H9 (cell line): Measurements from ENCODE around the gene CTSE. TPM values are rescaled to one million over a fixed set of nuclear protein-coding genes. Genes with fewer than 3 reads are reported as not detected.

Experiments used
- DNase-seq: peaks from one replicate; pipeline ENCODE4 v3.0.0-alpha.2; 2017
- H2AFZ ChIP-seq: one replicate; pipeline ENCODE4 v1.6.1; 2013; ENCODE audit warnings: mild to moderate bottlenecking, low read length, control low read depth, moderate library complexity
- H2AK5ac ChIP-seq: 2 replicates; pipeline ENCODE4 v1.6.1; 2013; ENCODE audit warnings: low read length, control low read depth, mixed read lengths; ENCODE audit not compliant: insufficient read length
- H2BK120ac ChIP-seq: one replicate; pipeline ENCODE4 v1.6.1; 2013; ENCODE audit warnings: low read depth, mild to moderate bottlenecking, low read length, control low read depth, inconsistent platforms; ENCODE audit not compliant: poor library complexity, severe bottlenecking
- H2BK12ac ChIP-seq: 2 replicates; pipeline ENCODE4 v1.6.1; 2013; ENCODE audit warnings: low read length, control low read depth, mixed read lengths, low read depth; ENCODE audit not compliant: insufficient read length
- H2BK15ac ChIP-seq: 2 replicates; pipeline ENCODE4 v1.6.1; 2013; ENCODE audit warnings: low read depth, low read length, control low read depth
- H2BK20ac ChIP-seq: one replicate; pipeline ENCODE4 v1.6.1; 2013; ENCODE audit warnings: low read depth, mild to moderate bottlenecking, low read length, control low read depth, inconsistent platforms; ENCODE audit not compliant: poor library complexity, severe bottlenecking
- H2BK5ac ChIP-seq: 2 replicates; pipeline ENCODE4 v1.6.1; 2013; ENCODE audit warnings: low read length, control low read depth, mixed read lengths; ENCODE audit not compliant: insufficient read length
- H3K14ac ChIP-seq: 2 replicates; pipeline ENCODE4 v1.6.1; 2013; ENCODE audit warnings: low read length, control low read depth; ENCODE audit not compliant: insufficient read depth
- H3K18ac ChIP-seq: 2 replicates; pipeline ENCODE4 v1.6.1; 2013; ENCODE audit warnings: low read depth, mild to moderate bottlenecking, mixed read lengths, low read length, control low read depth; ENCODE audit not compliant: insufficient read length
- H3K23ac ChIP-seq: 2 replicates; pipeline ENCODE4 v1.6.1; 2013; ENCODE audit warnings: low read length, control low read depth, mixed read lengths, low read depth; ENCODE audit not compliant: insufficient read length
- H3K23me2 ChIP-seq: 2 replicates; pipeline ENCODE4 v1.6.1; 2013; ENCODE audit warnings: low read depth, mild to moderate bottlenecking, mixed read lengths, low read length, control low read depth; ENCODE audit not compliant: insufficient read length, poor library complexity, severe bottlenecking
- H3K27ac ChIP-seq: 2 replicates; pipeline ENCODE4 v1.5.1; 2013; ENCODE audit warnings: low read length, control low read depth, mixed read lengths, low read depth; ENCODE audit not compliant: insufficient read length
- H3K27me3 ChIP-seq: 2 replicates; pipeline ENCODE4 v1.6.1; 2013; ENCODE audit warnings: low read length, control low read depth, inconsistent platforms; ENCODE audit not compliant: insufficient read depth
- H3K4ac ChIP-seq: 2 replicates; pipeline ENCODE4 v1.6.1; 2013; ENCODE audit warnings: low read depth, mild to moderate bottlenecking, control low read depth, inconsistent platforms, low read length, moderate library complexity
- H3K4me1 ChIP-seq: 2 replicates; pipeline ENCODE4 v1.6.1; 2013; ENCODE audit warnings: low read length, control low read depth, inconsistent platforms; ENCODE audit not compliant: insufficient read depth
- H3K4me2 ChIP-seq: 2 replicates; pipeline ENCODE4 v1.6.1; 2013; ENCODE audit warnings: low read length, control low read depth, mixed read lengths; ENCODE audit not compliant: insufficient read length, insufficient read depth
- H3K56ac ChIP-seq: 2 replicates; pipeline ENCODE4 v1.6.1; 2013; ENCODE audit warnings: low read depth, mild to moderate bottlenecking, mixed read lengths, low read length, control low read depth; ENCODE audit not compliant: insufficient read length
- H3K79me1 ChIP-seq: 2 replicates; pipeline ENCODE4 v1.6.1; 2013; ENCODE audit warnings: low read depth, mild to moderate bottlenecking, moderate library complexity, low read length, control low read depth, inconsistent platforms; ENCODE audit not compliant: insufficient read depth, poor library complexity, severe bottlenecking
- H3K79me2 ChIP-seq: 2 replicates; pipeline ENCODE4 v1.6.1; 2013; ENCODE audit warnings: low read length, control low read depth, inconsistent platforms; ENCODE audit not compliant: insufficient read depth
- H3K9ac ChIP-seq: 2 replicates; pipeline ENCODE4 v1.6.1; 2013; ENCODE audit warnings: low read length, control low read depth, mixed read lengths; ENCODE audit not compliant: insufficient read length; ENCODE audit errors: extremely low read depth
- H3K9me3 ChIP-seq: one replicate; pipeline ENCODE4 v1.6.1; 2013; ENCODE audit warnings: low read depth, low read length, inconsistent platforms; ENCODE audit not compliant: control insufficient read depth
- H3T11ph ChIP-seq: one replicate; pipeline ENCODE4 v1.6.1; 2013; ENCODE audit warnings: mild to moderate bottlenecking, low read length, control low read depth, inconsistent platforms
- H4K20me1 ChIP-seq: one replicate; pipeline ENCODE4 v1.6.1; 2013; ENCODE audit not compliant: control insufficient read depth, insufficient read length, insufficient read depth
- H4K5ac ChIP-seq: 2 replicates; pipeline ENCODE4 v1.6.1; 2013; ENCODE audit warnings: low read depth, mild to moderate bottlenecking, mixed read lengths, low read length, control low read depth; ENCODE audit not compliant: insufficient read length
- H4K8ac ChIP-seq: replicated peaks from 2 replicates; pipeline ENCODE4 v1.6.1; 2013; ENCODE audit warnings: low read length, control low read depth, mixed read lengths, low read depth; ENCODE audit not compliant: insufficient read length
- H4K91ac ChIP-seq: 2 replicates; pipeline ENCODE4 v1.6.1; 2013; ENCODE audit warnings: low read depth, mild to moderate bottlenecking, moderate library complexity, mixed read lengths, low read length, control low read depth; ENCODE audit not compliant: insufficient read length
- H3K27ac Mint-ChIP-seq, 3 experiments: 2 replicates in 2 of 3; 3 replicates in 1 of 3; pipeline ENCODE4 v1.8.0; 2020 to 2021; ENCODE audit warnings: mixed read lengths in 3 of 3, mild to moderate bottlenecking in 1 of 3, moderate library complexity in 1 of 3
- H3K27me3 Mint-ChIP-seq: 2 replicates; pipeline ENCODE4 v1.8.0; 2021; ENCODE audit warnings: low read depth, mild to moderate bottlenecking, moderate library complexity, mixed read lengths
- H3K36me3 Mint-ChIP-seq, 3 experiments: 2 replicates in 2 of 3; 3 replicates in 1 of 3; pipeline ENCODE4 v1.8.0; 2020 to 2021; ENCODE audit warnings: low read depth in 3 of 3, mixed read lengths in 3 of 3; ENCODE audit not compliant: insufficient read depth in 1 of 3
- H3K4me1 Mint-ChIP-seq, 2 experiments: 2 replicates each; pipeline ENCODE4 v1.8.0; 2020; ENCODE audit warnings: mixed read lengths in 2 of 2
- H3K4me3 Mint-ChIP-seq, 2 experiments: 2 replicates in 1 of 2; 3 replicates in 1 of 2; pipeline ENCODE4 v1.8.0; 2020 to 2021; ENCODE audit warnings: mild to moderate bottlenecking in 2 of 2, mixed read lengths in 2 of 2, moderate library complexity in 1 of 2
- H3K9me3 Mint-ChIP-seq, 2 experiments: 2 replicates in 1 of 2; 3 replicates in 1 of 2; pipeline ENCODE4 v1.8.0; 2020; ENCODE audit warnings: mild to moderate bottlenecking in 2 of 2, mixed read lengths in 2 of 2, moderate library complexity in 1 of 2
- CTCF ChIP-seq: fragments of 200-600 bp; sonication (generic); conservative IDR thresholded peaks from 3 replicates; pipeline ENCODE4 v1.8.0; 2021; ENCODE audit warnings: antibody characterized with exemption, mild to moderate bottlenecking
- WGBS: extraction: QIAGEN DNeasy Blood & Tissue Kit; methylation state at CpG from one replicate; pipeline ENCODE4 v1.1.7; 2013; ENCODE audit warnings: missing lambda C conversion rate, low lambda C conversion rate, mixed read lengths; ENCODE audit not compliant: insufficient read length; ENCODE audit errors: extremely low coverage; 5-methylcytosine and 5-hydroxymethylcytosine counted together
- total RNA-seq: library from RNA; stranded (reverse); gene quantifications from 2 replicates; pipeline ENCODE4 v1.2.1, GENCODE V29; 2021

CTSE gene
- total RNA-seq, 1 experiment from 2014 or later: not detected

- peaks cover 3% of the 10 kb centered on the region for H3K23me2 ChIP-seq
- H3K9ac ChIP-seq: no peak overlapping the region
- H2BK5ac ChIP-seq: no peak overlapping the region
- no peak overlapping the region for H2BK15ac ChIP-seq
- peaks cover 9% of the 10 kb centered on the region for H3K27me3 Mint-ChIP-seq
- H3K36me3 Mint-ChIP-seq: no peaks in the 10 kb centered on the region; a peak in 1 of 7 replicates
- no peak overlapping the region for H2BK12ac ChIP-seq
- H4K20me1 ChIP-seq: peaks cover 2% of the 10 kb centered on the region
- peaks cover 0 to 3% of the 10 kb centered on the region in 2 experiments; a peak in 2 of 5 replicates for H3K9me3 Mint-ChIP-seq
- DNase-seq: no peak
- no peak overlapping the region for H3K56ac ChIP-seq
- H2AK5ac ChIP-seq: no peak overlapping the region
- no peak overlapping the region for H3K18ac ChIP-seq
- H3K23ac ChIP-seq: no peak overlapping the region
- no peak overlapping the region for H2BK120ac ChIP-seq
- H3K4me1 ChIP-seq: no peaks in the 10 kb centered on the region
- no CpG with 5 or more reads among the region's 8 CpGs for WGBS
- no peak overlapping the region for H4K91ac ChIP-seq
- no peak overlapping the region for H3K4ac ChIP-seq
- no peak overlapping the region for H3K4me2 ChIP-seq
- H3K4me3 Mint-ChIP-seq: no peak overlapping the region; a peak in 1 of 5 replicates
- H2BK20ac ChIP-seq: no peak overlapping the region
- TF ChIP-seq CTCF: no peak
- no peaks in the 10 kb centered on the region for H3K9me3 ChIP-seq
- no peak overlapping the region for H3K27ac ChIP-seq
- H3K27me3 ChIP-seq: no peaks in the 10 kb centered on the region
- no peak overlapping the region for H4K8ac ChIP-seq
- no peak overlapping the region for H3K14ac ChIP-seq
- no peak overlapping the region for H3T11ph ChIP-seq
- no peak overlapping the region for H3K27ac Mint-ChIP-seq
- H3K79me2 ChIP-seq: no peaks in the 10 kb centered on the region
- H2AFZ ChIP-seq: no peak overlapping the region
- H3K4me1 Mint-ChIP-seq: peaks cover 9 to 18% of the 10 kb centered on the region in 2 experiments
- no peaks in the 10 kb centered on the region for H3K79me1 ChIP-seq
- no peak overlapping the region for H4K5ac ChIP-seq
These were observed 17.9 kb downstream of the CTSE start for GRCh38 chr1:206005778-206006180.
